GM23248 (cell line): ENCODE measurements around the gene CENPVL2.
"Not testable (repeated sequence)": the region's sequence is repeated elsewhere in the genome, so short reads cannot be mapped to it uniquely, and the experiment has no call there.

Experiments used
- EZH2 ChIP-seq: fragments of 200-600 bp; sonication (generic); IDR thresholded peaks from 2 replicates; pipeline ENCODE4 v1.6.1; 2018; ENCODE audit warnings: antibody characterized with exemption, mild to moderate bottlenecking; ENCODE audit not compliant: insufficient read depth, poor library complexity, severe bottlenecking
- EZH2phosphoT487 ChIP-seq: fragments of 200-600 bp; sonication (generic); IDR thresholded peaks from 2 replicates; pipeline ENCODE4 v1.6.1; 2018; ENCODE audit warnings: antibody characterized with exemption, moderate library complexity, mild to moderate bottlenecking, low read depth; ENCODE audit not compliant: insufficient read depth

DNA sequence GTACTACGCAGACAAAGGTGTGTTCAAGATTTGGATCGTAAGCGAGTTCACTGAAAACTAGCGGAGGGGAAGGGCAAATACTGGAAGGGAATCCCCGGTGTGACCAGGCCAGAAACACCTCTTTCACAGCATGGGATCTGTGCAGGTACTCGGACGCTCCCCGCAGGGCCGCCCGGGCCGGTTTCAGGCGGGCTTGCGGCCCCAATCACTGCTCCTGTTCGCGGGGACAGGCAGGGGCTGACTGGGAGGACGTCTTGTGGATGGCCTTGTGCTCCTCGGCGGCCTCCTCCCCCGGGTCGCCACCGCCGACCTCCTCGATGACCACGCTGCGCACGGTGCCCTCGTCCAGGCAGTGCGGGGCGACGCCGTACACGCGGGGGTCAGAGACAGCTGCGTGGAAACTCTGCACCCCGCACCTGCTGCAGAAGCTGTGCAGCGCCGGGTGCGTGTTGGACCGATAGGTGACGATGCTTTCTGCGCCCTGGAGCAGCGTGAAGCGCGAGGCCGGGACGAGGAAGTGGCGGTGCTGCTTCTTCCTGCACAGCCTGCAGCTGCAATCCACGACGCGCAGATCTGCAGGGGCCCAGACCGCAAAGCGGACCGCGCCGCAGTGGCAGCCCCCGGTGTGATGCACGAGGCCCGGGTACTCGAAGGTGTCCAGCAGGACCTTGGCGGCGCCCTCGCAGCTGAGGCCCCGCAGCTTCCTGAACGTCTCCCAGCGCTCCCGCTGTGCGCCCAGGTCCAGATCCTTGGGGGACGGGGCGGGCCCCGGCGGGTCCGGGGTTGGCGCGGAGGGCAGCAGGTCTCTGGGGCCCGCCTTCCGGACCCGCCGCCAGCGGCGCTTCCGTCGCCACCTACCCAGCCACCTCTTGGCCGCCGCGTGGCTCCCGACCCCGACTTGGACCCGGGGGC, 567 bp downstream of the CENPVL2 start:
- TF ChIP-seq EZH2, EZH2phosphoT487: not testable (repeated sequence)
